Tongue (tissue), 2 donors: ENCODE results near the gene BROX. TPM values are rescaled to one million over a fixed set of nuclear protein-coding genes. Genes with fewer than 3 reads are reported as not detected.

Experiments
- DNase-seq: peaks from one replicate; pipeline ENCODE4 v3.0.0-alpha.2; 2015
- total RNA-seq: library from RNA; depleted of rRNA; stranded (reverse); fragments of >200 nt; gene quantifications from one replicate; pipeline ENCODE4 v1.2.3, GENCODE V29; 2014

Gene BROX
- total RNA-seq, 1 donor from 2014 or later, result 62.2 TPM

GRCh38 chr1:222777977-222778376 lies 65.6 kb downstream of the BROX start:
- DNase-seq, result no peak

GRCh38 chr1:222781251-222781650 lies 68.9 kb downstream of the BROX start:
- DNase-seq, result no peak

- no peak for DNase-seq
Measured at GRCh38 chr1:222783051-222783450, 70.7 kb downstream of the BROX start.

- no peak for DNase-seq
Measured at GRCh38 chr1:222784371-222784770, 72.0 kb downstream of the BROX start.

Other genes starting within 250 kb of the BROX start
- gene HHIPL2, start 164.5 kb upstream of the BROX start, total RNA-seq, result not detected
- 15.9 TPM for gene TAF1A, start 122.6 kb upstream of the BROX start, total RNA-seq
- 51.0 TPM for gene MIA3, start 94.5 kb upstream of the BROX start, total RNA-seq
- gene AIDA, start 73 bp upstream of the BROX start, total RNA-seq, result 47.7 TPM
- gene FAM177B, start 24.6 kb downstream of the BROX start, total RNA-seq, result 0.41 TPM
- 9.5 TPM for gene DISP1, start 102.5 kb downstream of the BROX start, total RNA-seq